Hepatocyte (in vitro differentiated cells): ENCODE measurements around the gene PITX1. TPM values are rescaled to one million over a fixed set of nuclear protein-coding genes. Genes with fewer than 3 reads are reported as not detected.

Experiments
- DNase-seq: peaks from one replicate; pipeline ENCODE4 v3.0.0-alpha.2; 2016; ENCODE audit warnings: low spot score
- H2AFZ ChIP-seq: fragments of 200-600 bp; sonication (generic); 2 replicates; pipeline ENCODE4 v1.6.0; 2016; ENCODE audit warnings: antibody characterized with exemption, mild to moderate bottlenecking
- H3K27ac ChIP-seq: fragments of 200-600 bp; sonication (generic); 2 replicates; pipeline ENCODE4 v1.5.1; 2016; ENCODE audit warnings: mild to moderate bottlenecking
- H3K27me3 ChIP-seq: fragments of 200-600 bp; sonication (generic); 2 replicates; pipeline ENCODE4 v1.6.1; 2016
- H3K36me3 ChIP-seq: fragments of 200-600 bp; sonication (generic); replicated peaks from 2 replicates; pipeline ENCODE4 v1.5.1; 2016; ENCODE audit warnings: low read depth; ENCODE audit not compliant: insufficient read depth
- H3K4me1 ChIP-seq: fragments of 200-600 bp; sonication (generic); 2 replicates; pipeline ENCODE4 v1.5.1; 2016; ENCODE audit warnings: mild to moderate bottlenecking, moderate library complexity; ENCODE audit not compliant: insufficient read depth
- H3K4me2 ChIP-seq: fragments of 200-600 bp; sonication (generic); 2 replicates; pipeline ENCODE4 v1.6.0; 2016
- H3K4me3 ChIP-seq: fragments of 200-600 bp; sonication (generic); 2 replicates; pipeline ENCODE4 v1.5.1; 2016; ENCODE audit warnings: mild to moderate bottlenecking
- H3K79me2 ChIP-seq: fragments of 200-600 bp; sonication (generic); 2 replicates; pipeline ENCODE4 v1.6.0; 2017; ENCODE audit warnings: mild to moderate bottlenecking
- H3K9me2 ChIP-seq: fragments of 200-600 bp; sonication (generic); replicated peaks from 2 replicates; pipeline ENCODE4 v1.6.0; 2017; ENCODE audit warnings: mild to moderate bottlenecking; ENCODE audit not compliant: insufficient read depth
- H3K9me3 ChIP-seq: fragments of 200-600 bp; sonication (generic); 2 replicates; pipeline ENCODE4 v1.5.1; 2016; ENCODE audit warnings: low read depth, mild to moderate bottlenecking
- H4K20me1 ChIP-seq: fragments of 200-600 bp; sonication (generic); 2 replicates; pipeline ENCODE4 v1.6.0; 2016; ENCODE audit warnings: mild to moderate bottlenecking; ENCODE audit not compliant: insufficient read depth, poor library complexity, severe bottlenecking
- EZH2 ChIP-seq: fragments of 200-600 bp; sonication (generic); IDR thresholded peaks from 2 replicates; pipeline ENCODE4 v1.6.1; 2016; ENCODE audit warnings: antibody characterized with exemption, mild to moderate bottlenecking, borderline replicate concordance
- EZH2phosphoT487 ChIP-seq: fragments of 200-600 bp; sonication (generic); IDR thresholded peaks from one replicate; pipeline ENCODE4 v1.6.1; 2018; ENCODE audit warnings: antibody characterized with exemption, mild to moderate bottlenecking, low read depth, moderate library complexity; ENCODE audit not compliant: unreplicated experiment, severe bottlenecking
- WGBS: methylation state at CpG from one replicate; pipeline ENCODE4 v1.1.6; 2016; ENCODE audit warnings: low lambda C conversion rate; ENCODE audit errors: missing lambda C conversion rate; 5-methylcytosine and 5-hydroxymethylcytosine counted together
- polyA plus RNA-seq: library from polyadenylated mRNA; unstranded; fragments of >200 nt; fragmentation: Nextera tagmentation; extraction: Ambion mirVana; gene quantifications from 2 replicates; pipeline ENCODE4 v1.2.1, GENCODE V29; 2016
- total RNA-seq: library from RNA; depleted of rRNA; stranded (reverse); fragments of >200 nt; gene quantifications from 2 replicates; pipeline ENCODE4 v1.2.3, GENCODE V29; 2014
- TF ChIP-seq, protein P1 (sequence below): fragments of 200-600 bp; sonication (generic); IDR thresholded peaks from 2 replicates; pipeline ENCODE4 v1.5.1; 2016; ENCODE audit warnings: antibody characterized with exemption, mild to moderate bottlenecking; ENCODE audit not compliant: poor library complexity

The PITX1 gene
- total and polyA plus RNA-seq, 2 experiments from 2014 or later = 64.9 to 141 TPM

DNA sequence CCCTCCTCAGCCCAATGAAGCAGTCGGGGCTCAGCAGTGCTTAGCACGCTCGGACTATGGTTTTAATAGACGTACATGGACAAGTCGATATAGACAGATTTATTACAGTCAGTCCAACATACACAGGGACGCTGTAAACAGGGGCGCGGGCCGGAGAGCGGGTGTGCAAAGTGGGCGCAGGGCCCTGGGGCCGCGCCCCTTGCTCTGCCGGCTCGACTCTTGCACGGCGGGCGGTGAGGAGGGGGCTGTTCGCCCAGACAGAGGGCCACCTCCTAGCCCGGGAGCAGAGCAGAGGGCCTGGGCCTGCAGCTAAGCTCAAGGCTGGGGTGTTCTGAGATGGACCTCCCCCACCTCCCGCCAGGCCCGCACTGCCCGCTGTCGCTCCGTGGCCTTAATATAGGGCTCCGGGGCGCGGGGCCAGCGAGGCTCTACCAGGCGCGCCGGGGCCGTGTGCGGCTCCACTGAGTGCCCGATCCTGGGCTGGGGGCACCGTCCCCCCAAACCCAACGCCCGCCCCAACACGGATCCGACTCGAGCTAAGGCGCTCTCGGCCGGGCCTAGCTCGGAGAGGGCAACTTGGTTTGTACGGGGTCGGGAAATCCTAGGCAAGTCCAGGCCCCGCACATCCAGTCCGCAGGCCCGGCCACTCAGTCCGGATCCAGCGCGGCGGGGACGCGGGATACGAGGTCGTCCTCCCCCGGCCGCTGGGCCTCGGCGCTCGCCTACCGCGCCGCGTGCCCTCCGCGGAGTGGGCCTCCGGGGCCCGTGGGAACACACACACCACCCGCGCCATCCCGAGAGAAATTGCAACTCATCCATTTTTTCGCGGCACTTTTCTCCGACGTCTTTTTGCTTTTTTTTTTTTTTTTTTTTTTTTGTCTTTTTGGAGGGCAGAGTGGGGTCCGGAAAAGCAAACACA is 6.1 kb downstream of the PITX1 start:
- Histone ChIP-seq H3K27me3 (peaks cover 47% of the 10 kb centered on the region), H3K36me3 (no peaks in the 10 kb centered on the region), H4K20me1 (peaks cover 11% of the 10 kb centered on the region), H3K9me3 (no peaks in the 10 kb centered on the region), H3K9me2 (no peaks in the 10 kb centered on the region), H3K79me2 (peaks cover 89% of the 10 kb centered on the region), H3K27ac (peak overlapping the region; percentile 81), H3K4me3 (no peak overlapping the region), H2AFZ (no peak overlapping the region), H3K4me1 (peaks cover 16% of the 10 kb centered on the region), H3K4me2 (peak overlapping the region; percentile 84)
- TF ChIP-seq, protein P1, sequence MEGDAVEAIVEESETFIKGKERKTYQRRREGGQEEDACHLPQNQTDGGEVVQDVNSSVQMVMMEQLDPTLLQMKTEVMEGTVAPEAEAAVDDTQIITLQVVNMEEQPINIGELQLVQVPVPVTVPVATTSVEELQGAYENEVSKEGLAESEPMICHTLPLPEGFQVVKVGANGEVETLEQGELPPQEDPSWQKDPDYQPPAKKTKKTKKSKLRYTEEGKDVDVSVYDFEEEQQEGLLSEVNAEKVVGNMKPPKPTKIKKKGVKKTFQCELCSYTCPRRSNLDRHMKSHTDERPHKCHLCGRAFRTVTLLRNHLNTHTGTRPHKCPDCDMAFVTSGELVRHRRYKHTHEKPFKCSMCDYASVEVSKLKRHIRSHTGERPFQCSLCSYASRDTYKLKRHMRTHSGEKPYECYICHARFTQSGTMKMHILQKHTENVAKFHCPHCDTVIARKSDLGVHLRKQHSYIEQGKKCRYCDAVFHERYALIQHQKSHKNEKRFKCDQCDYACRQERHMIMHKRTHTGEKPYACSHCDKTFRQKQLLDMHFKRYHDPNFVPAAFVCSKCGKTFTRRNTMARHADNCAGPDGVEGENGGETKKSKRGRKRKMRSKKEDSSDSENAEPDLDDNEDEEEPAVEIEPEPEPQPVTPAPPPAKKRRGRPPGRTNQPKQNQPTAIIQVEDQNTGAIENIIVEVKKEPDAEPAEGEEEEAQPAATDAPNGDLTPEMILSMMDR = no peak
- peak; percentile 71 for TF ChIP-seq EZH2
- TF ChIP-seq EZH2phosphoT487 = peak; percentile 40
- DNase-seq = no peak
- WGBS = 33% methylated on average over 76 of the region's 79 CpGs

DNA sequence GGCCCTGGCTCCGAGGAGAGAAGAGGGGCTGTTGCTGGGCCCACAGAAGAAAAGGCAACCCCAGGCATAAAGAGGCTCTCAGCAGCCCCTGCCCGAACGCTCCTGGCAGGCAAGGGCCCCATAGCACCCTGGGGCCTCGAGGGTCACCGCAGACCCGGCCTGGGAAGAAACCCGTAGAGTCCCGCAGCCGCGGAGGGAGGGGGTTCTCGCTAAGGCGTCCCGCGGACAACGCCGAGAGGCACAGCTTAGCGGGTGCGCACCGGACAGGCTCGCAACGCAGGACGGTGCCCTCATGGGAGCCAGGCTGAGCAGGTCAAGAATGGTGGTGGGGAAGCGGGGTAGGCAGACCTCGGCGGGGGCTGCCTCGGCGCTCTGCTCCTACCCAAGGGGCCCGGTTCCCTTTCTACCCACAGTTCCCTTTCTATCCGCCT is 6.7 kb downstream of the PITX1 start:
- peak overlapping the region; percentile 81 for H3K27ac ChIP-seq
- no peak overlapping the region for H3K4me3 ChIP-seq
- H3K4me1 ChIP-seq = peaks cover 16% of the 10 kb centered on the region
- no peaks in the 10 kb centered on the region for H3K9me2 ChIP-seq
- H3K4me2 ChIP-seq = peak overlapping the region; percentile 84
- H3K79me2 ChIP-seq = peaks cover 84% of the 10 kb centered on the region
- TF ChIP-seq EZH2phosphoT487 (no peak), EZH2 (no peak)
- TF ChIP-seq, protein P1 = no peak
- 40% methylated on average over 29 of the region's 29 CpGs for WGBS
- no peaks in the 10 kb centered on the region for H3K9me3 ChIP-seq
- H3K36me3 ChIP-seq = no peaks in the 10 kb centered on the region
- no peak for DNase-seq
- H3K27me3 ChIP-seq = peaks cover 41% of the 10 kb centered on the region
- peaks cover 5% of the 10 kb centered on the region for H4K20me1 ChIP-seq
- no peak overlapping the region for H2AFZ ChIP-seq

DNA sequence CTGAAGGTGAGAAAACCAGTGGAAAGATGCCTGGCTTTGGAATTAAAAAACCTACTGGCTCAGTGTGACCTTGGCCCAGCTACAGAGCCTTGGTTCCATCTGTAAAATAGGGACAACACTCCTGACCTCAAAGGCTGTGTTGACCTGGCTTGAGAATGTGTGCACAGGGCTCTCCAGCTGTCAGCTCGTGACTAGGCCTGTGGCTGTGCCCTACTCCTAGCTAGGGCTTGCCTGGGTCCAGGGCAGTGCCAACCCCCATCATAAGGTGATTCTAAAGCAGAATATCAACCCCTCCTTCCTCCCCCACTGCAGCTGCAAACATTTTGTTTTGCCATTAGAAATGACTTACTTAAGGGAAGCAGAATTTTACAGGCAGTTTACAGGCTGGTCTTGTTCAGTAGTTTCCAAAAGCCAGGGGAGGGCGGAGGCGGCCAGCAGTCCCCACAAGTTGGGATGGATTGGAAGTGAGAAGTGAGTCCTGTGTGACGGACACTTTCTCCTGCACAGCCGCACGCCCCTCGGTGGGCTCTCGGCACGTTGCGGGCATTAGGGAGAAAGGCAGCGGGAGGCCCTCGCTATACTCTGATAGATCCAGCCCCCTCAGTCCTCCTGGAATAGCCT is 7.3 kb downstream of the PITX1 start:
- no peak for DNase-seq
- TF ChIP-seq, protein P1 = no peak
- no peak for TF ChIP-seq EZH2phosphoT487
- Histone ChIP-seq H3K27me3 (peaks cover 36% of the 10 kb centered on the region), H4K20me1 (peaks cover 3% of the 10 kb centered on the region), H3K4me1 (peaks cover 16% of the 10 kb centered on the region), H2AFZ (no peak overlapping the region), H3K4me2 (peak overlapping the region; percentile 84), H3K9me3 (no peaks in the 10 kb centered on the region), H3K27ac (peak overlapping the region; percentile 81), H3K36me3 (no peaks in the 10 kb centered on the region), H3K9me2 (no peaks in the 10 kb centered on the region), H3K4me3 (no peak overlapping the region), H3K79me2 (peaks cover 79% of the 10 kb centered on the region)
- WGBS = 41% methylated on average over 12 of the region's 12 CpGs
